Uterus (tissue), 4 donors: ENCODE data around the gene SELENOI. TPM values are rescaled to one million over a fixed set of nuclear protein-coding genes. Genes with fewer than 3 reads are reported as not detected.

Experiments used
- DNase-seq, 2 donors: peaks; one replicate each; pipeline ENCODE4 v3.0.0-alpha.2; 2019 to 2020
- H3K27ac ChIP-seq, 2 donors: fragments of 200-600 bp; sonication (generic); 1 replicate in 1 of 2; 2 replicates in 1 of 2; pipeline ENCODE4 v1.5.1; 2016 to 2018
- H3K27me3 ChIP-seq, 2 donors: fragments of 200-600 bp; sonication (generic); one replicate each; pipeline ENCODE4 v1.5.1; 2018 to 2019; ENCODE audit warnings: control low read depth in 1 of 2
- H3K36me3 ChIP-seq, 2 donors: fragments of 200-600 bp; sonication (generic); one replicate each; pipeline ENCODE4 v1.5.1; 2019; ENCODE audit warnings: control low read depth in 1 of 2
- H3K4me1 ChIP-seq, 2 donors: fragments of 200-600 bp; sonication (generic); one replicate each; pipeline ENCODE4 v1.5.1; 2018 to 2019; ENCODE audit warnings: control low read depth in 1 of 2
- H3K4me3 ChIP-seq, 2 donors: fragments of 200-600 bp; sonication (generic); 1 replicate in 1 of 2; 2 replicates in 1 of 2; pipeline ENCODE4 v1.5.1; 2018 to 2019; ENCODE audit warnings: mild to moderate bottlenecking in 1 of 2
- H3K9me3 ChIP-seq, 2 donors: fragments of 200-600 bp; sonication (generic); one replicate each; pipeline ENCODE4 v1.5.1; 2019; ENCODE audit warnings: control low read depth in 1 of 2
- POLR2A ChIP-seq, 2 donors: fragments of 450-650 bp; IDR thresholded peaks; one replicate each; pipeline ENCODE4 v1.6.1; 2016; ENCODE audit warnings: antibody characterized with exemption in 2 of 2, mild to moderate bottlenecking in 1 of 2, moderate library complexity in 1 of 2
- intact Hi-C: fragments of 100-400 bp; cut with DNase I; formaldehyde crosslinking; loops from one replicate; pipeline ENCODE4 v1.15.1; 2023; ENCODE audit warnings: low total_unique reads
- total RNA-seq, 4 donors: library from RNA; depleted of rRNA in 3 of 4; stranded (reverse); fragments of >200 nt in 3 of 4; gene quantifications; one replicate each; pipeline versions ENCODE4 v1.1.0 to v1.2.4, GENCODE V29; 2014 to 2023
- TF ChIP-seq, protein P1 (sequence below), 4 experiments: fragments of 200-600 bp in 2 of 4; fragments of 450-650 bp in 2 of 4; sonication (generic) in 2 of 4; IDR thresholded peaks; one replicate each; pipeline ENCODE4 v1.5.1; 2016 to 2019; ENCODE audit warnings: antibody characterized with exemption in 4 of 4, mild to moderate bottlenecking in 2 of 4, moderate library complexity in 1 of 4
- donor health status: DM: yes; HTN: yes; CAD: no.

Gene SELENOI
- total RNA-seq, 4 donors from 2014 or later: 2.8 to 27.9 (median 13.1) TPM

DNA sequence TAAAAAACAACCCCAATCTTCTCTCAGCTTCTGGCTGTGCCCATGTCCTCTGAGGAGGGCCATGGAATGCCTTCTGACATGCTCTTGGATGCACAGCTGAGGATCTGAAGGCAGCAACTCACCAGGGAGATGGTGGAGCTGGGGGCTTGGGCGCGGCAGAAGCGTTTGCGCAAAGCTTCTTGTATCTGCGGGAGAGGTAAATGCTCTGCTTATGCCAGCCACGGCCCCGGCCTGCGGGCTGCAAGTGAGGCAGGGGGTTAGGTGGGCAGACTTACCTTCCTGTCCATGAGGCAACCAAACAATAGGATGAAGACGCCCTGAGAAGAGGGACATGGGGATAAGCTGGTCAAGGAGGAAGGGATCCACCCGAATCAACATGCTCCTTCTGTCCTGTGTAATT lies 36.0 kb upstream of the SELENOI start:
- intact Hi-C loops: no loop called here

DNA sequence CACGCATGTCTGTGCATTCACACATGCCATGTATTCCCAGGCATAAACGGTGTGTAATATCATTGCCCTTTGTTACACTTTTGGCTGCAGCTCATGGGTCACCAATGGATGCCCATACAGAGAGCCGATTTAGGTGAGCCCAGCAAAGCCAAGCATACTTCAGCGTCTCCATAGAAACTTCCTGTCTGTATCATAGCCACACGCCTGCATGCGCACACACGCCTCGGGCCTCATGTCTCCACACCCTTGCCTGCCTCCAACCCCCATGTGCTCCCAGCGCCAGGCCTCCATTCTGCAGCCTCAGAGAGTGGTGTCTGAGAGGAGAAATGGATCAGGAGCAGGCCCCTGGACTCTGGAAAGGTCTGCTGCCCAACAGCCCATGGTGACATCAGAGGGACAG lies 33.5 kb upstream of the SELENOI start:
- Histone ChIP-seq H3K9me3 (no peaks in the 10 kb centered on the region), H3K4me1 (no peaks in the 10 kb centered on the region), H3K36me3 (no peaks in the 10 kb centered on the region), H3K4me3 (no peak overlapping the region), H3K27me3 (no peaks in the 10 kb centered on the region), H3K27ac (no peak overlapping the region)
- intact Hi-C loops: no loop called here
- TF ChIP-seq, protein P1, sequence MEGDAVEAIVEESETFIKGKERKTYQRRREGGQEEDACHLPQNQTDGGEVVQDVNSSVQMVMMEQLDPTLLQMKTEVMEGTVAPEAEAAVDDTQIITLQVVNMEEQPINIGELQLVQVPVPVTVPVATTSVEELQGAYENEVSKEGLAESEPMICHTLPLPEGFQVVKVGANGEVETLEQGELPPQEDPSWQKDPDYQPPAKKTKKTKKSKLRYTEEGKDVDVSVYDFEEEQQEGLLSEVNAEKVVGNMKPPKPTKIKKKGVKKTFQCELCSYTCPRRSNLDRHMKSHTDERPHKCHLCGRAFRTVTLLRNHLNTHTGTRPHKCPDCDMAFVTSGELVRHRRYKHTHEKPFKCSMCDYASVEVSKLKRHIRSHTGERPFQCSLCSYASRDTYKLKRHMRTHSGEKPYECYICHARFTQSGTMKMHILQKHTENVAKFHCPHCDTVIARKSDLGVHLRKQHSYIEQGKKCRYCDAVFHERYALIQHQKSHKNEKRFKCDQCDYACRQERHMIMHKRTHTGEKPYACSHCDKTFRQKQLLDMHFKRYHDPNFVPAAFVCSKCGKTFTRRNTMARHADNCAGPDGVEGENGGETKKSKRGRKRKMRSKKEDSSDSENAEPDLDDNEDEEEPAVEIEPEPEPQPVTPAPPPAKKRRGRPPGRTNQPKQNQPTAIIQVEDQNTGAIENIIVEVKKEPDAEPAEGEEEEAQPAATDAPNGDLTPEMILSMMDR (IDR thresholded peaks at IDR 0.05): no peak
- TF ChIP-seq POLR2A (IDR thresholded peaks at IDR 0.05): no peak
- no peak for DNase-seq

More for the DNA sequence above, 36.0 kb upstream of the SELENOI start:
- TF ChIP-seq, protein P1 (IDR thresholded peaks at IDR 0.05): no peak
- no peak for TF ChIP-seq POLR2A (IDR thresholded peaks at IDR 0.05)
- H3K4me3 ChIP-seq: no peak overlapping the region
- no peaks in the 10 kb centered on the region for H3K36me3 ChIP-seq
- no peak for DNase-seq
- no peaks in the 10 kb centered on the region for H3K27me3 ChIP-seq
- no peaks in the 10 kb centered on the region for H3K9me3 ChIP-seq
- no peaks in the 10 kb centered on the region for H3K4me1 ChIP-seq
- no peak overlapping the region for H3K27ac ChIP-seq

DNA sequence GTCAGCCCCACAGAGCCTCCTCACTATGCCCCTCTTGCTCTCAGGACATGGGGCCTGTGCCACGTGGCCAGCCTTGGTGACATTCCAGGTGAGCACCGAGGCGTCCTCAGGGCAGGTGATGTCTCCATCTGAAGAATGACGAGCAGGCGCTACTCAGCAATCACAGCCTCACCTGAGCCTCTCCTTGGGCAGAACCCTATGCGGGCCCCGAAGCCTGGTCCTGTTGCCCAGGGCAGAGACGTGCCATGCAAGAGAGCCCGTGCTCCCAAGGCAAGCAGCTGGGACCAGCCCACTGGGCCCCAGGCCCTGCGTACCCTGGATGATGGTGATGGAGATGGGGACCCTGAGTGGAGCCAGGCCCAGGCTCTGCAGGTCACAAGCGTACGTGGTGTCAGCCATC lies 32.5 kb upstream of the SELENOI start:
- no peak for DNase-seq
- intact Hi-C loops: no loop called here
- Histone ChIP-seq H3K36me3 (no peaks in the 10 kb centered on the region), H3K4me3 (no peak overlapping the region), H3K27me3 (no peaks in the 10 kb centered on the region), H3K4me1 (no peaks in the 10 kb centered on the region), H3K9me3 (no peaks in the 10 kb centered on the region), H3K27ac (no peak overlapping the region)
- TF ChIP-seq POLR2A (IDR thresholded peaks at IDR 0.05): no peak
- TF ChIP-seq, protein P1 (IDR thresholded peaks at IDR 0.05): no peak

DNA sequence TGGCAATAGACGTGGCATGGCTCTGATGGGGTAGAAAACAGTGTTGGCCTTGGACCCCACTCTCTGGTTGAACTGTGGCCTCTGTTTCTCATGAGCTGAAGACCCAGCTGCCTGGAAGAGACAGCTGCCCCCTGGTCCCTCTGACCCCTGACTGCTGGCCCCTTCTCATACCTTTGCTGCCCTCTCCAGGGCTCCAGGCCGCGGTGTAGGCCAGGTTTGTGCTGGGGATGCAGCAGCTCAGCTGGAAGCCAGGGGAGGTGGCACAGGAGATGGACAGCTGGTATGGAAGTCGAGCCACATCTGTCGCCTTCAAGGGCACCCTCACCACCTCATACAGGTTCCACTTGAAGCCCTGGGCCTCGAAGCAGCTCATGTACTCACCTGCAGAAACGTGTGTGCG lies 31.7 kb upstream of the SELENOI start:
- H3K4me1 ChIP-seq: no peaks in the 10 kb centered on the region
- no peak overlapping the region for H3K4me3 ChIP-seq
- no peak overlapping the region for H3K27ac ChIP-seq
- no peak for DNase-seq
- no peaks in the 10 kb centered on the region for H3K27me3 ChIP-seq
- no peak for TF ChIP-seq POLR2A (IDR thresholded peaks at IDR 0.05)
- TF ChIP-seq, protein P1 (IDR thresholded peaks at IDR 0.05): no peak
- no peaks in the 10 kb centered on the region for H3K9me3 ChIP-seq
- no peaks in the 10 kb centered on the region for H3K36me3 ChIP-seq
- intact Hi-C loops: no loop called here

DNA sequence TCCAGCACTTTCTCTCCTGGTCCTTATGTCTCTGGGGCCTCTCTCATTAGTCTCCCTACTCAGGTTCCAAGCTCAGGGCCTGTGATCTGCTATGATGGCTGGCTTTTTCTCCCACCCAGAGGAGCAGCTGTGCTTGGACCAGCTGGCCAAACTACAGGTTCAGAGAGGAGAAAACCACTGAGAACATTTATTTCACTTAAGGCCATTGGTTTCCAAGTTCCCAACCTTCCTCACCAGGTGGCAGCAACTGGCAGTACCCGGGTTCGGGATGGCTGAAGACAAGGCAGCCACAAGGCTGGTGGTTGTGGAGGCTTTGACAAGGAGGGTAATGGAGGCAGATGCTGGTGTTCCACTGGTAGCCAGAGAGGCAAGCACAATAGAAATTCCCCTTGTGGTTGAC lies 29.9 kb upstream of the SELENOI start:
- intact Hi-C loops: no loop called here
- no peak overlapping the region for H3K27ac ChIP-seq
- no peak for TF ChIP-seq POLR2A (IDR thresholded peaks at IDR 0.05)
- TF ChIP-seq, protein P1 (IDR thresholded peaks at IDR 0.05): no peak
- H3K4me3 ChIP-seq: no peak overlapping the region
- H3K9me3 ChIP-seq: no peaks in the 10 kb centered on the region
- no peak for DNase-seq
- no peaks in the 10 kb centered on the region for H3K4me1 ChIP-seq
- no peaks in the 10 kb centered on the region for H3K27me3 ChIP-seq
- H3K36me3 ChIP-seq: no peaks in the 10 kb centered on the region
